Gastrocnemius medialis (tissue), 4 donors: Measurements from ENCODE around the gene DPP10. TPM values are rescaled to one million over a fixed set of nuclear protein-coding genes. Genes with fewer than 3 reads are reported as not detected.

Source experiments
- ATAC-seq, 2 donors: fragments of 150-250 bp; one replicate each; pipeline ENCODE4 v1.9.1; 2016
- DNase-seq, 2 donors: peaks; one replicate each; pipeline ENCODE4 v3.0.0-alpha.2; 2019
- H3K27ac ChIP-seq, 4 donors: fragments of 200-600 bp; sonication (generic); 1 replicate in 1 of 4; 2 replicates in 3 of 4; pipeline ENCODE4 v1.5.1; 2016 to 2018; ENCODE audit warnings: mild to moderate bottlenecking in 2 of 4, moderate library complexity in 1 of 4
- H3K27me3 ChIP-seq, 3 donors: fragments of 200-600 bp; sonication (generic) in 2 of 3; 1 replicate in 1 of 3; 2 replicates in 2 of 3; pipeline versions ENCODE4 v1.5.1 to v1.6.0; 2016 to 2019; ENCODE audit warnings: mild to moderate bottlenecking in 1 of 3, moderate library complexity in 1 of 3
- H3K36me3 ChIP-seq, 2 donors: fragments of 200-600 bp; sonication (generic) in 1 of 2; one replicate each; pipeline ENCODE4 v1.5.1; 2017 to 2018
- H3K4me1 ChIP-seq, 2 donors: fragments of 200-600 bp; sonication (generic) in 1 of 2; one replicate each; pipeline ENCODE4 v1.5.1; 2016 to 2017; ENCODE audit warnings: mild to moderate bottlenecking in 2 of 2
- H3K4me3 ChIP-seq, 4 donors: fragments of 200-600 bp; sonication (generic) in 3 of 4; 1 replicate in 1 of 4; 2 replicates in 3 of 4; pipeline ENCODE4 v1.5.1; 2016 to 2019; ENCODE audit warnings: mild to moderate bottlenecking in 2 of 4
- H3K9me3 ChIP-seq, 3 donors: fragments of 200-600 bp; sonication (generic) in 2 of 3; 1 replicate in 1 of 3; 2 replicates in 2 of 3; pipeline ENCODE4 v1.5.1; 2016 to 2019
- POLR2A ChIP-seq, 2 donors: fragments of 450-650 bp; IDR thresholded peaks; one replicate each; pipeline ENCODE4 v1.6.1; 2017; ENCODE audit warnings: antibody characterized with exemption in 2 of 2, mild to moderate bottlenecking in 2 of 2, moderate library complexity in 2 of 2
- in situ Hi-C, 4 donors: fragments of 200-750 bp; cut with MboI; loops; one replicate each; pipeline versions ENCODE4 v1.15.0 to v1.8.0; 2017; ENCODE audit warnings: low sequenced_read_pairs in 4 of 4
- intact Hi-C: fragments of 100-400 bp; cut with DNase I; formaldehyde crosslinking; loops from one replicate; pipeline ENCODE4 v1.15.1; 2023; ENCODE audit warnings: low total_unique reads
- total RNA-seq, 4 donors: library from RNA; depleted of rRNA; stranded (reverse); fragments of >200 nt; gene quantifications; one replicate each; pipeline versions ENCODE4 v1.1.0 to v1.2.3, GENCODE V29; 2016
- TF ChIP-seq, protein P1 (sequence below), 5 experiments: fragments of 450-650 bp in 3 of 5; fragments of 200-600 bp in 2 of 5; sonication (generic) in 2 of 5; IDR thresholded peaks in 4 of 5; conservative IDR thresholded peaks in 1 of 5; 1 replicate in 4 of 5; 2 replicates in 1 of 5; pipeline ENCODE4 v1.5.1; 2016 to 2019; ENCODE audit warnings: antibody characterized with exemption in 5 of 5, mild to moderate bottlenecking in 3 of 5, moderate library complexity in 3 of 5

Gene DPP10
- total RNA-seq, 4 donors from 2014 or later = not detected

DNA sequence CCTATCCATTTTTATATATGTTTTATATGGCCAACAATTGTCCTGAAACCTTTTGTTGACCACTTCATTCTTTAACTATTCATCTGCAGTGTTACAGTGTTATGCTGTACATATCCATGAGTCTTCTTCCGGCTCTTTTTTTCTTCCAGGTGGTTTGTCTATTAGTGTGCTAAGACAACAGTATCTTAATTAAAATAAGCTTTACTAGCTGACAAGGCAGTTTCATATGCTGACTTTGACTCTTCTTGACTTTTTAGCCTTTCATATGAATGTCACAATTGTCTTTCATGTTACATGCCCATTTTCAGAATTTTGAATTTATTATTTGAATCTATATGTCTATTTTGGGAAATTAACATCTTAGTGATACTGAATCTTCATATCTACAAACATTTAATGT lies 1249.0 kb downstream of the DPP10 start:
- in situ Hi-C loops = no loop called here
- ATAC-seq (no peak), DNase-seq (no peak)
- Histone ChIP-seq H3K9me3 (no peaks in the 10 kb centered on the region), H3K4me3 (no peak overlapping the region), H3K4me1 (no peaks in the 10 kb centered on the region), H3K36me3 (no peaks in the 10 kb centered on the region), H3K27me3 (no peaks in the 10 kb centered on the region), H3K27ac (no peak overlapping the region)
- intact Hi-C loops = no loop called here
- TF ChIP-seq POLR2A (IDR thresholded peaks at IDR 0.05) = no peak

DNA sequence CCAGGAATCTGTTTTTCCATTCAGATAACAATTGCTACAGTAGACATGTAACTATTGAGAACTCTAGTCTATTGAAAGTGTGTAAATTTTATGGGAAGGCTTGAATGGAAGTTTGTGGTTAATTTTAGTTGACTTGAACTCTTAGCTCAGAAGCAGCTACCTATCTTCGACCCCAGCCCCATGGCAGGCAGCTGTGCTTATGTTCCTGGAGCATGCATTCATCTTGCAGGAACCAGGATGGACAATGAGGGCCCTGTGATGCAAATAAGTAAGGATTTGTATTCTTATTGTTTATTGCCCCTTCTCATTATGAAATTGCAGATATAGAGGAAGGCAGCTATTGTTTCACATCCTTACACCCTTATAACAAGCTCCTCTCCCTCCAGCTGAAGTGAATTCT lies 1252.2 kb downstream of the DPP10 start:
- in situ Hi-C loops = no loop called here
- Histone ChIP-seq H3K36me3 (no peaks in the 10 kb centered on the region), H3K4me3 (no peak overlapping the region), H3K27me3 (no peaks in the 10 kb centered on the region), H3K27ac (no peak overlapping the region), H3K4me1 (no peaks in the 10 kb centered on the region), H3K9me3 (no peaks in the 10 kb centered on the region)
- ATAC-seq (no peak), DNase-seq (no peak)
- intact Hi-C loops = no loop called here
- TF ChIP-seq, protein P1, sequence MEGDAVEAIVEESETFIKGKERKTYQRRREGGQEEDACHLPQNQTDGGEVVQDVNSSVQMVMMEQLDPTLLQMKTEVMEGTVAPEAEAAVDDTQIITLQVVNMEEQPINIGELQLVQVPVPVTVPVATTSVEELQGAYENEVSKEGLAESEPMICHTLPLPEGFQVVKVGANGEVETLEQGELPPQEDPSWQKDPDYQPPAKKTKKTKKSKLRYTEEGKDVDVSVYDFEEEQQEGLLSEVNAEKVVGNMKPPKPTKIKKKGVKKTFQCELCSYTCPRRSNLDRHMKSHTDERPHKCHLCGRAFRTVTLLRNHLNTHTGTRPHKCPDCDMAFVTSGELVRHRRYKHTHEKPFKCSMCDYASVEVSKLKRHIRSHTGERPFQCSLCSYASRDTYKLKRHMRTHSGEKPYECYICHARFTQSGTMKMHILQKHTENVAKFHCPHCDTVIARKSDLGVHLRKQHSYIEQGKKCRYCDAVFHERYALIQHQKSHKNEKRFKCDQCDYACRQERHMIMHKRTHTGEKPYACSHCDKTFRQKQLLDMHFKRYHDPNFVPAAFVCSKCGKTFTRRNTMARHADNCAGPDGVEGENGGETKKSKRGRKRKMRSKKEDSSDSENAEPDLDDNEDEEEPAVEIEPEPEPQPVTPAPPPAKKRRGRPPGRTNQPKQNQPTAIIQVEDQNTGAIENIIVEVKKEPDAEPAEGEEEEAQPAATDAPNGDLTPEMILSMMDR (IDR thresholded peaks at IDR 0.05 in 4 of 5, conservative IDR thresholded peaks at IDR 0.05 in 1 of 5) = no peak
- TF ChIP-seq POLR2A (IDR thresholded peaks at IDR 0.05) = no peak

DNA sequence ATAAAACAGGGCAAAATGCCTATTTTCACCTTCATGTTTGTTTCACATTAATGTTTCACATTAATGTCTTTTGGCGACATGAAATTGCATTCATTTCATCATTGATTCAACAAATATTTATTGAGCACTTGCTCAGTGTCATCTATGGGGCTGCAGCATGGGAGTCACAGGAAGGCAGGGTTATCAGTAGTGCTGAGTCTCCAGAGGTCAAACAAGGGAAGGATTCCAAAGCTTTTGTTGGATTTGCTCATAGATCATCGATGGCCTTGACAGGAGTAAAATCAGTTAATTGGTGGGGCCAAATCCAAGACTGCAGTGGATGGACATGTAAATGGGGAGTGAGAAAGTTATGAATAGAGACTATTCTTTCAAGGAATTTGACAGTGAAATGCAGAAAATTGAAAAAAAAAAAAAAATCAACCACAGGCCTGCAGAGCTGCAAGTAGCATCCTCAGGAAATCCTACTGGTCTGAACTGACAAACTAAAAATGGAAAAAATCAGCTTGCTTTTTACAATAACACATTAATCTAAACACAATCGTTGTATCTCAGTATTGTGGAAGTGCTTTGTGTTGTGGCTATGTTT lies 1290.8 kb downstream of the DPP10 start:
- in situ Hi-C loops = no loop called here
- no peak for DNase-seq

GRCh38 chr2:115738111-115738510 lies 1295.7 kb downstream of the DPP10 start:
- Histone ChIP-seq H3K27ac (no peak overlapping the region), H3K36me3 (no peaks in the 10 kb centered on the region), H3K27me3 (no peaks in the 10 kb centered on the region), H3K9me3 (no peaks in the 10 kb centered on the region), H3K4me3 (no peak overlapping the region), H3K4me1 (no peaks in the 10 kb centered on the region)
- ATAC-seq (no peak), DNase-seq (no peak)
- in situ Hi-C loops = no loop called here
- TF ChIP-seq, protein P1 (IDR thresholded peaks at IDR 0.05 in 4 of 5, conservative IDR thresholded peaks at IDR 0.05 in 1 of 5) = no peak
- no peak for TF ChIP-seq POLR2A (IDR thresholded peaks at IDR 0.05)
- intact Hi-C loops = no loop called here

More for the DNA sequence above, 1290.8 kb downstream of the DPP10 start:
- Histone ChIP-seq H3K36me3 (no peaks in the 10 kb centered on the region), H3K4me1 (no peaks in the 10 kb centered on the region), H3K4me3 (no peak overlapping the region), H3K27ac (no peak overlapping the region), H3K9me3 (no peaks in the 10 kb centered on the region), H3K27me3 (no peaks in the 10 kb centered on the region)
- intact Hi-C loops = no loop called here
- no peak for TF ChIP-seq POLR2A (IDR thresholded peaks at IDR 0.05)
- TF ChIP-seq, protein P1 (IDR thresholded peaks at IDR 0.05 in 4 of 5, conservative IDR thresholded peaks at IDR 0.05 in 1 of 5) = no peak
- no peak for ATAC-seq

GRCh38 chr2:115739574-115739973 lies 1297.1 kb downstream of the DPP10 start:
- no peaks in the 10 kb centered on the region for H3K9me3 ChIP-seq
- H3K4me1 ChIP-seq = no peaks in the 10 kb centered on the region
- no peak for DNase-seq
- H3K4me3 ChIP-seq = no peak overlapping the region
- no peaks in the 10 kb centered on the region for H3K27me3 ChIP-seq
- TF ChIP-seq, protein P1 (IDR thresholded peaks at IDR 0.05 in 4 of 5, conservative IDR thresholded peaks at IDR 0.05 in 1 of 5) = no peak
- no peak for TF ChIP-seq POLR2A (IDR thresholded peaks at IDR 0.05)
- no peak overlapping the region for H3K27ac ChIP-seq
- intact Hi-C loops (no loop called here), in situ Hi-C loops (no loop called here)
- no peak for ATAC-seq
- no peaks in the 10 kb centered on the region for H3K36me3 ChIP-seq
